Fibroblast of lung (primary cell): Measurements from ENCODE around the gene TXNIP.

Experiments
- CTCF ChIP-seq, 2 donors: IDR thresholded peaks in 1 of 2; conservative IDR thresholded peaks in 1 of 2; 1 replicate in 1 of 2; 2 replicates in 1 of 2; pipeline ENCODE4 v1.5.1; 2011 to 2012; ENCODE audit warnings: low read length in 2 of 2, control low read depth in 1 of 2, inconsistent platforms in 1 of 2, low read depth in 1 of 2, mild to moderate bottlenecking in 1 of 2
- EZH2 ChIP-seq: IDR thresholded peaks from 2 replicates; pipeline ENCODE4 v1.5.1; 2012; ENCODE audit warnings: low read length, control low read depth, mild to moderate bottlenecking; ENCODE audit errors: missing control alignments

- TF ChIP-seq CTCF (conservative IDR thresholded peaks at IDR 0.05 in 1 of 2, IDR thresholded peaks at IDR 0.05 in 1 of 2; ENCODE audit: low read depth in 1 of 2, low read length in 2 of 2) (no peak), EZH2 (no peak)
These were observed 3.9 kb downstream of the TXNIP start for GRCh38 chr1:145992502-145992936.
